Epithelial cell of esophagus (primary cell): Measurements from ENCODE around the gene HECA.

Experiments used
- DNase-seq: peaks from one replicate; pipeline ENCODE4 v3.0.0; 2010; ENCODE audit warnings: low read depth
- H3K4me3 ChIP-seq: 2 replicates; pipeline ENCODE4 v1.5.1; 2011; ENCODE audit warnings: mild to moderate bottlenecking, low read length, control low read depth
- CTCF ChIP-seq: IDR thresholded peaks from 2 replicates; pipeline ENCODE4 v1.5.1; 2011; ENCODE audit warnings: low read depth, mild to moderate bottlenecking, low read length, control low read depth, inconsistent platforms; ENCODE audit not compliant: insufficient read depth; ENCODE audit errors: missing control alignments

Gene HECA

GRCh38 chr6:139172151-139172550, 37.3 kb downstream of the HECA start:
- no peak overlapping the region for H3K4me3 ChIP-seq
- no peak for DNase-seq
- TF ChIP-seq CTCF: no peak

DNA sequence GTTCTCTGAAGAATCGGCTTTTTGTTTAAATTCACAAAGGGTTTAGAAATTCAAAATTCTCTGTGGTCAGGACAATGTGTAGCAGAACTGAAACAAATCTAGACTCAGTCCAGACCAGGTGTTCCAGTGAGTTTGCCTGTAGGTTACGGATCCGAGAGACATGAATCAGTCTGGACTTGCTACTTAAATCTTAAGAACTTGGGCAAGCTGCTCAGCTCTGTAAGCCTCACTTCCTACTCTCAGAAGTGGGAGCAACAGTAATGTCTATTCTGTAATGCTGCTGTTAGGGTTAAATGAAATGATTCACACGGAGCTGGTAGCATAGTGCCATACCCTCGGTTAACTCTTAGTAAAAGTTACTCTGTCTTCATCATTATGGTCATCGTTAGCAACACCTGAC, 37.7 kb downstream of the HECA start:
- peak; percentile 73 for DNase-seq
- TF ChIP-seq CTCF: no peak
- H3K4me3 ChIP-seq: no peak overlapping the region

GRCh38 chr6:139173172-139173571, 38.3 kb downstream of the HECA start:
- no peak for TF ChIP-seq CTCF
- DNase-seq: peak; percentile 59

GRCh38 chr6:139173822-139174221, 38.9 kb downstream of the HECA start:
- DNase-seq: no peak
- no peak overlapping the region for H3K4me3 ChIP-seq
- no peak for TF ChIP-seq CTCF

More at GRCh38 chr6:139173172-139173571, 38.3 kb downstream of the HECA start:
- H3K4me3 ChIP-seq: no peak overlapping the region

DNA sequence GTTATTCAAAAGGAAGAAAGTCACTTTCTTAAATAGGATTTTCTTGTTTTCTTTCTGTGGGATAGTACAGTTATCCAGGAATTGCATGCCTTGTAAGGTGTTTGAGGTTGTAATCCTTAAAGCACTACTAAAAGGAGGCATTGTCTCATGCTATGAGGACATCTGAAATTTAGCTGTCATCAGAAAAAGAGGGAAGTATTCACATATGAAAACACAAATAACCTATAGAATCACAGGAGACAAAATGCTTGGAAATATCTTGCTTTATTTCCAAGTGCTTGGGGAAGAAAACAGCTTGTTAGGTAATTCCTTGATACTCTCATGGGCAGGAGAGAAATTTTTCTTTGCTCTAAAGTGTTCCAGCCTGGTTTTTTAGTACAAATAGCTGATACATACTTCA, 40.1 kb downstream of the HECA start:
- no peak for DNase-seq
- H3K4me3 ChIP-seq: no peak overlapping the region
- TF ChIP-seq CTCF: no peak

GRCh38 chr6:139175389-139175948, 40.6 kb downstream of the HECA start:
- no peak overlapping the region for H3K4me3 ChIP-seq
- no peak for DNase-seq
- TF ChIP-seq CTCF: no peak

- DNase-seq: peak; percentile 76
- no peak for TF ChIP-seq CTCF
- H3K4me3 ChIP-seq: no peak overlapping the region
Observed at GRCh38 chr6:139181236-139181635, 46.4 kb downstream of the HECA start.
